NCI-H2081 (cell line): ENCODE measurements around the gene DAGLA.
A peak's percentile ranks its signal among the peaks of the same experiment; 100 is the strongest.

Source experiments
- DNase-seq, 2 experiments: peaks; one replicate each; lab custom pipeline; 2025; lab: John Stamatoyannopoulos, UW

The DAGLA gene

DNA sequence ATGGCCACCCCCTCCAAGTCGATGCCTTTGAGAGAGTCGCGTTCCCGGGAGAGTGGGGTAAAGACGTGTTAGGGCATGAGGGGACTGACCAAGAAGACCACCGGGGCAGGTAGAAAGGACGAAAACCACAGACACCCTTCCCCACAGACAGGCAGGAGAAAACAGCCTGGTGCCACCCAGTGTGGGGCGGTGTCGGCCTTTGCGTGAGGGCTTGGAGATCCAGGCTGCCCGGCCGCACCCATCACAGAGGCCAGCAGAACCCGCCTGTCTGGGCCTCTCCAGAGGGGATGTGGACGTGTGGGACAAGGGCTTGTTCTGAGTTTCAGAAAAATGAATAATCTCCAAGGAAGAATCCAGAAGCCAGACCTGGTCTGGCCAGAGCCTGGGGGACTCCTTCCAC, 30.8 kb downstream of the DAGLA start:
- DNase-seq, result no peak

DNA sequence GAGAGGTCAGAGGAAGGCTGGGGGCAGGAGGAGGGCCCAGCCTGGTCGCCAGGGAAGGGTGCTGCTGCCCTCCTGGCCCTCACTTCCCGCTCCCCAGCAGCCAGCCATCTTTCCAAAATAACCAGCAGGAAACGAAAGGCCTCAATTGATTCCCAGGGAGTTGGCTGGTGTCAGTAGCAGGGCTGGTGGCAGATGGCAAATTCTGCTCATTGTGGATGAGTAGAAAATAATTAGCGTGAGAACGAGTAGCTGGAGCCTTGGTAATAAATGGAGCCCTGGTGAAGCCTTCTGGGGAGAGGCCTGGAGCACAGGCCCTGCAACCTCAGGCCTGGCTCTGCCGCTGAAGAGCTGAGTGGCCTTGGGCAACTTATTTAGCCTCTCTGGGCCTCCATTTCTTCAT, 31.3 kb downstream of the DAGLA start:
- peak; percentile 78 to 93 for DNase-seq

DNA sequence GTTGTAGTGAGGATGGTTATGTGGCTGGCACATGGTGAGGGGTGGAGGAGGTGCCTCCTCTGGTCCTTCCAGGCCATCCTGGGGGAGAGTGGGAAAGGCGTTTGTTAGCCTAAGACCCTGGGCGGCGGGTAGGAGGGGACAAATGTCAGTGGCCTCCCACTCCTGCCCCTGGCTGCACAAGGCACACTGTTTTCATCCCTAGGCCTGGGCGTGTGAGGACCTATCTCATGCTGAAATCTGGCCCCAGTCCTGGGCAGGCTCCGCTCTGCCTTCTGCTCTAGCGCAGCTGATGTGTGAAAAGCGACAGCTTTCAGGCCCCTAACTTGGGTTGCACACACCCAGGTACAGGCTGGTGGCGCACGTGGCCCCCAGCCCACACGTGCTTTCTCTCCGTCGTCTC, 32.1 kb downstream of the DAGLA start:
- no peak for DNase-seq

DNA sequence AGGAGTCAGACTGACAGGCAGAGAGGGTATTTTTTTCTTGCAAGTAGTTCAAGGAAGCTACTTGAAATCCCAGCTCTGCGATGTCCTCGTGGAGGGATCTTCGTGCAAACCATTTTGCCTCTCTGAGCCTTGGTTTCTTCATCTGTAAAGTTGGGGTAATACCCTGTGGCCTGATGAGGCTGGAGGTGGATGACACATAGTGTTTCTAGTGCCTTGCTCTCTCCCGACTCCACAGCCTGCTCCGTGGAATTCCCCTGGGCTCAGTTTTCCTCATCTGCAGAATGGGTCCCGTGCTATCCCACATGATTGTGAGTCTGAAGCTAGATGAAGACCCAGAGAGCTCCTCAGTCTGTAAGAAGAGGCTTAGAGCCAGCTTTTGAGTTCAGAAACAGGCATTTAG, 32.7 kb downstream of the DAGLA start:
- no peak for DNase-seq

DNA sequence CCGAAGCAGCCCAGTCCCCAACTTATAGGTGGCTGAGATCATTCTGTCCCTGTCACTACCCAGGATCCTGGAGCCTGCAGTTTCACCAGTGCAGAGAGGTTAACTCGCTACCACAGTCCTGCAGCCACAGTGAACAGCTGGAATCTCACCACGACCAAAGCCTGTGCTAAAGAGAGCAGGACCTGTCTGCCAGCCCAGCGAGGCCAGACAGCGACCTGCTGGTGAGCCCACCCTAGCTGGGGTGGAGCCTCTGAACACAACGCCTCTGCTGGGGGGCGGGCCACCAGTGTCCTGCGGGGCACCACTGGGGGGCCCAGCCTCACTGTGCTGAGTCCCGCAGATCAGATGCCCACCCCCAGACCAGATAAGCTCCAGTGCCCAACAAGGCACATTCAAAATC, 33.3 kb downstream of the DAGLA start:
- no peak for DNase-seq

DNA sequence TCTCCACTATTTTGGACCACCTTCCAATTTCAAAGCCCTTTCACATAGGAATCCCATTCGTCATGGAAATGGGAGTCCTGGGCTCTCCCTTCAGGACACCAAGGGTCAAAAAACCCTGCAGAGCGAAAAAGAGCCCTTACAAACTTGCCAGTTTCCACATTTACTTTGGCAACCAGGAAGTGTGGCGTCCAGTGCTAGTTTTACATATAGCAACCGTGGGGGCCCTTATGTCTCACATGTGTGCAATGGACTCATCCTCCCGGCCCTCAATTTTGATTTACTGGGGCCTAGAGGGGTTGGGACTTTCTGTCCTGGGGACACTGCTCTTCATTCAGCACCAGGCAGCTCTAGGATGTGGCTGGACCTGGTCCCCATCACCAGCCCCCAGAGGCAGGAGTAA, 33.7 kb downstream of the DAGLA start:
- no peak for DNase-seq

DNA sequence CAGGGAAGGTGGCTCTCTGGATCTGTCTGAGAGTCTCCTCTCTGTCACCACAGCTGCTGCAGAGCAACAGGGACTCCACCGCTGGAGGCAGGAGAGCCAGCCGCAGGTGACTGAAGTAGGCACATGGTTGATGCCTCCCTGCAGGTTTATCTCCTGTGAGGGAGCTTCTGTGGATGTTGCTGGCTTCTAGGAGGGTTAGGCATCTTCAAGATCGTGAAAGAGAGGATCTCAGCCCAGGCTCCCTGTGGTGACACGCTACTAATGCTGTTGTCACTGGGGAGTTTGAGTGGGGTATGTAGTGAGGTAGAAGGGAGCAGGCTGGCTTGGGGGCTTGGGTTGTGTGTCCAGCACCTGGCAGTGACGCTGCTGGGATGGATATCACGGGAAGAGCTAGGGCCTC, 34.1 kb downstream of the DAGLA start:
- no peak for DNase-seq

DNA sequence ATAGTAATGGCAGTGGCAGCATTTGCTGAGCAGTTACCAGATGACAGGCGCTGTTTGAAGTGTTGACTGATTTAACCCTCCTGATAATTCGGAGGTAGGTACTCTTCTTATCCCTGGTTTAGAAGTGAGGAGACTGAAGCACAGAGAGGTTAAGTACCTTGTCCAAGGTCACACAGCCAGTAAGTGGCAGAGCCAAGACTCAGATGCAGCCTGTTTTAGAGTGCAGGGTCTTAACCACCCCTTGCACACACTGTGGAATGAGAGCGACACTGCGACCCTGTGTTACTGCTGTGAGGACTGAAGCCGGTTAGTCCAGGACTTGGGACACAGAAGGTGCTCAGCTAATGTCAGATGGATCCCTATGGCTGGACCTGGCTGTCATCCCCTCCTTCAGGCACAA, 34.7 kb downstream of the DAGLA start:
- no peak for DNase-seq

DNA sequence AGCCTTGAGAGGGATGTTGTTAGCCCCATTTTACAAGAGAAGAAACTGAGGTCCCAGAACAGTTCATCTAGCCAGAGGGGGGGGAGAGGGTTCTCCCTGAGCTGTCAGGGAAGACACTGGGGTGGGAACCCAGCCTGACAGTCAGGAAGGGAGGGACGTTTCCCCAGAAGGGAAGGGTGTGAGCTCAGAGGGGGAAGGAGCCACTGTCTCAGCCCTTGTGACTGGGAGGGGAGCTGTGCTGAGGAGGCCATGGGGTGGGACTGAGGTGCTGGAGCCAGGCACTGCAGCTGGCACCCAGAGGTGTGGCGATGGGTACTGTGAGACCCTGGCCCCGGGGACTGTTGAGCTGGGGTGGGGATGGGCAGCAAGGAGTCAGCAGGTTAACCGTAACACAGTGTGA, 35.7 kb downstream of the DAGLA start:
- no peak for DNase-seq

DNA sequence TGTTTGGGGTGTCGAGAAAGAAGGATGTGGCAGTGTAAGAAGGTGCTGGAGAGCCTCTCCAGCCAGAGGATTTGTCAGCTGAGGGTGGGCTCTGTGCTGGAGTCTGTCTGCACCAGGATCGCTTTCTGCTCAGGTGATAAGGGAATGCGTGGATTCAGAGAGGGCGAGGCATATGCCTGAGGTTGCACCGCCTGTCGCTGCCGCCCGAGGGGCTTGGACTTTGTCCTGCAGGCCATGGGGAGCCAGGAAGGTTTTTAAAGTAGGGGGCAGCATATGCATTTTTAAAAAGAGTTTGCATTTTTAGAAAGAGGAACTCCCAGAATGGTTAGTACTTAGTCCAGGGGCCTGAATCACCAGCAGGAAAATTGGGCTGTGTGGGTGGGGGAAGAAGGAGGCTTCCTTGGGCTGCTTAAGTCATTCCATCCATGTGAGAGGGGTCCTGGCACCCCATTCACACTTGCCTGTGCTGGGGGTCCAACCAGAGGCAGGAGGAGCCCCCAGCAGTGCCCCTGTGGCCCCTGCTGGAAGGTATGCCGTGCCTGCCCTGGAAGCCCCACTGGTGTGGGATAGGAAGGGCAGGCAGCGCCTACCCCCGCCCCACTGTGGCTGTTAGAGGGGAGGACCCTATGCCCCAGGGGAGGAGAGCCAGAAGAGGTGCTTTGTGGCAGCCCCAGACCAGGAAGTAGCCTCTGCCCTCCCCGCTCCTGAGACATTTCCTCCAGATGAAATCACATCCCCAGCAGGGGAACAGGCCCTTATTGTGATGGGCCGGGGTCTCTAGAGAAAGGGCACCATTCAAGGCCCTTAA, 36.5 kb downstream of the DAGLA start:
- DNase-seq, result no peak

DNA sequence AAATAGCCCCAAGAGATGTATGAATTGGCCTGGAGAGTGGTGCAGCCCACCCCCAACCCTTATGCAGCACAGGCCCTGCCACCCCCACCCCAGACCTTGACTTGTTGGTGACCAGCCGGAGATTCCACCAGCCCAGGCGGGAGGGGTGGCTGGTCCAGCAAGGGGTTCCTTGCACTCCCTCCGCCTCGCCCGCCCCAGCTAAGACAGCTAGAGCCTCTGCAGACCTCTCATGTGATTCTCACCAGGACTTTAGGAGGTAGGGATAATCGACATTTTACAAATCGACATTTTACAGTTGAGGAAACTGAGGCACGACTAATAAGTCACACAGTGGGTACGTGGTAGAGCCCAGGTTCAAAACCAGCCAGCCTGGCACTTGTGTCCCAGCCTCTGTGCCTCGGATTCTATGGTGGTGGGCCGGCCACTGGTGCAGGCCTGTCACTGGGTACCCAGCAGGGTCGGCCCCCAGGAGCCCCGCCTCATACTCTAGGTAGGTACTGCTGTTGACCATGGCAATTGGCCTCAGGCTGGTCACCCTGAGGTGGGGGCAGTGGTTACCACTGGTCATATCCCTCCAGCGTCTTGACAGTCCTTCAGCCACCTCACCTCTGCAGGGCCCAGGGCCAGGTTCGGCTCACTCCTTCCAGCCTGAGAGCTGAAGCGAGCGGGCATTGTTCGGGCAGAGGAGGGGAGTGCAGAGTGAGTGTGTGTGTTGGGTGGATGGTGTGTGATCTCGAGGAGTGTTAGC, 37.3 kb downstream of the DAGLA start:
- DNase-seq, result no peak

DNA sequence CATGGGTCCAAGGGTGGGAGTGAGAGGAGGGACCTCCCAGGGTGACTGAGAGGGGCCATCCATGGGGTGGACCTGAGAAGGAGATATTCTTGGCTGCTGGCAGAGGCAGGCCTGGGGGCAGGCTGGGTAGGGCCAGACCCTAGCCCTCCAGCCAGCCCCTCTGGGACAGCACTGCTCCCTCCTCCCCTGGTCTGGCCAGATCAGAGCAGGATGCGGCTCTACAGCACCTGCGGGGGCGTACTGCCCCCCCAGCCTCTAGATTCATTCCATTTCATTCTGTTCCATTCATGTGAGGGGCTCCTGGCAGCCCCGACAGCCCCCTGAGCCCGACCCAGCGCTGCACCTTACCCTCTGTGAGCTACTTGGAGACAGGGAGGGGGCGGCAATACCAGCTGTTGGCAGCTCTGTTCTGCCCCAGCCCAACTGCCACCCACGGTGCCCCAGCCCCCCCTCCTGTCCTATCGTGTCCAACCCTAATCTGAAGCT, 37.9 kb downstream of the DAGLA start:
- DNase-seq, result no peak

DNA sequence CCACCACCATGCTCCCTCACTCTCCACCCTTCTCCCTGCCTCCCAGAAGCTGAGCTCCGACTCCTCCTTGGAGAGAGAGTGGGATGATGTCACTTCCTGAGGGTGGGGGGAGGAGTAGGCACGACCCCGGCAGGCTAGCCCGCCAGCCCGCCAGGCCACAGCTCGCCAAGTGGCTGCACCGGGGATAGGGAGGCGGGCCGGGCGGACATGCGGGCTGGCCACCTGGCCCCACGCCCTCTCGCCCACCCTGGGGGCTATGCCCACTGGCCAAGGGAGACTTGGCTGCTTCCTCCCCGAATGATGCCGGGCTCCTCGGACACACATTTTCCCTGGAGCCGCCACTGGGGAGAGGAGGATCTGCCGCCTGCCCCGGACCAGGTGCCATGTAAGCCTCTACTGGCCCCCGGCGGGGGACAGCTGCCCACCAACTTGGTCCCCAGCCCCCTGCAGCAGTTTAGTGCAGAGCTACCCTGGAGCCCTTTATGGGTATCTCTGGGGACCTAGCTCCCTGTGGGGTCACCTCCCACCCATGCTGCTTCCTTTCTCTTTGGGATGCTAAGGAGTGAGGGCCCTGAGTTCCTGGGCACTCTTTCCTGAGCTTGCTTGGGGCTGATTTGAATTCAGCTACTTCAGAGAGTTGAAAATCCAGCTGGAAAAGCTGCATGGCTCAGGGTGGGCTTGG, 38.6 kb downstream of the DAGLA start:
- no peak for DNase-seq

DNA sequence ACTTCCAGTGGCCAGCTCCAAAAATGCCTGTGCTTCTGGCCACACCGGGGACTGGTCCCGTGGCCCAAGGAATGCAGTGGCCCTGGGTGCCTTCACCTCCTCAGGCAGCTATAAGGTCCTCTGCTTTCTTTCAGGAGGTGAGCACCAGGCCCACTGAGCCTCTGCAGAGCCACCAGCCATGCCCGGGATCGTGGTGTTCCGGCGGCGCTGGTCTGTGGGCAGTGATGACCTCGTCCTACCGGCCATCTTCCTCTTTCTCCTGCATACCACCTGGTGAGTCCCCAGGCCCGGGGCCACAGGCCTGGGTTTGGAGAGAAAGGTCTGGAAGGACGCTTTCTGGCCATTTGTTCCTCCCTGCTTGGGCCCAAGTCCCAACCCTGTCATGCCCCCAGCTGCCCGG, 39.8 kb downstream of the DAGLA start:
- no peak for DNase-seq

DNA sequence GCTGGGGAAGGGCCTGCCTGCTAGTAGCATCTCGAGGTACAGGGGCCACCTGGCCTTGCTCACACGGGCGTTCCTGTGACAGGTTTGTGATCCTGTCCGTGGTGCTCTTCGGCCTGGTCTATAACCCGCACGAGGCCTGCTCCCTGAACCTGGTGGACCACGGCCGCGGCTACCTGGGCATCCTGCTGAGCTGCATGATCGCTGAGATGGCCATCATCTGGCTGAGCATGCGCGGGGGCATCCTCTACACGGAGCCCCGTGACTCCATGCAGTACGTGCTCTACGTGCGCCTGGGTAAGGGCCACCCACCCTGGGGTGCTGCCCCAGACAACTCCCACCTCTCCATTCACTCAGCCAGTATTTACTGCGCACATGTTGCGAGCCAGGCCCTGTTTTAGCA, 40.4 kb downstream of the DAGLA start:
- DNase-seq, result no peak

DNA sequence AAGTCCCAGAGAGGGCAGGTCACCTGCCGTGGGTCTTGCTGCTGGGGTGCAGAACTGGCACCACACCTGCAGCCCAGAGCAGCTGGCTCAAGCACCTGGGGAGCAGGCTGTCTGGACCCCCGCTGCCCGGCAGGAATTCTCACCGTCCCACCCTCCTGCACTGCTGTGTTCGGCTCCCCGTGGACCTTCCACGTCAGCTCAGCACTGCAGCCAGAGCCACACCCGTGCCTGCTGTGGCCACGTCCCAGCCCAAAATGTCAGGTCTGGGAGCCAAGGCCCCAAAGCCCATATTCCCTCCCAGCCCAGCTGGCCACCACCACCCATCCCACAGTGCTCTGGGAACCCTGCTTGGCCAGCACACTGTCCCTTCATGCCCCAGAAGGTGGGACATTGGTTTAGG, 44.2 kb downstream of the DAGLA start:
- DNase-seq, result no peak

DNA sequence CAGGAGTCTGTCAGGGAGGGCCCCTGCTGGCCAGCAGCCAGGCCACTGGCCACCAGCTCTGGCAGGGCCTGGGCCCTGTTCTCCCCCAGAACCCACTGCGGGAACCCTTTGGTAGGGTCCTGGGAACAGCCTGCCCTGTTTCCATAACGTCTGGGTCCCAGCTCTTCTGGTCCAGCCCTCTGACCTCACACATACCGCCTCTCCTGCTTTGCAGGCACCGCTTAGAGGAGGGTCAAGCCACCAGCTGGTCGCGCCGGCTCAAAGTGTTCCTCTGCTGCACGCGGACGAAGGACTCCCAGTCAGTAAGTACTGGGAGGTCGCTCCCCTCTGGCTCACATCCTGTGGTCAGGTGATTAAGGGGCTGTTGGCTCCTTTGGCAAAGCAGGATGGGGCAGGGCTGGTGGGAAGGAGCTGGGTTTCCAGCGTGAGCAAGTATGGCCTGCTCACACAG, 45.6 kb downstream of the DAGLA start:
- DNase-seq, result no peak

DNA sequence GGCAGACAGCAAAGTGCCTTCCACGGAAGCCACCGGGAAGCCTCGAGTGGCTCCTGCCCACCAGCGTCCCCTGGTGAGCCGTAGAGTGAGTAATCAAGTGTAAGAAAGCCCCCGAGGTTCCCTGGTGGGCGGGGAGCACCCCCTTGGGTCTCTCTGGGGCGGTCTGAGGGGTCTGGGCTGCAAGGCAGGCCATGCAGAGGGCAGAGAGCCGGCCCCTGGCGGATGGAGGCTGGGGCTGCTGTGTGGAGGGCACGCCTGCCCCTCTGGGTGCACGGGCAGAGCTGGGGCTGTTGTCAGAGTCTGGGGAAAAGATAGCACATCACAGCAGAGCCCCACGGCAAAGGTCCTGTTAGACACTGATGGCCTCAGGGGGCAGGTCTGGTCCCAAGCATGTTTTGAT, 46.6 kb downstream of the DAGLA start:
- DNase-seq, result no peak

DNA sequence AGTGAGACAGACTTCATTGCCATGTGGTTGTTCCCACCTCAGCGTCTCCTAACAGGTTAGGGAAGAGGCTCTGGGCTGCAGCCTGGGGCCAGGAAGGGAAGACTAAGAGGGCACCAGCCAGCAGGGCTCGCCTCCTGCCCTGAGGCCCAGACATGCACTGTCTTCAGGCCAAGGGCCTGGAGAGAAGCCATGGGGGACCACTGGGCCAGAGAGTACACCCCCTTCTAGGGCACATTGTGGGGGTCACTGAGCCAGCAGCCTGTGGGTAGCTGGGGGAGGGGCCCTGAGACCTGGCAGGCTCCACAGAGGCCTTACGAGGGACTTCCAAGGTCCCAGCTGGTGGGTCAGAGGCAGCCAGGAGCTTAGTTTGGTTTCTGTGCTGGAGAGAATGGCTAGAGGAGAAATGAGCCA, 47.2 kb downstream of the DAGLA start:
- no peak for DNase-seq

DNA sequence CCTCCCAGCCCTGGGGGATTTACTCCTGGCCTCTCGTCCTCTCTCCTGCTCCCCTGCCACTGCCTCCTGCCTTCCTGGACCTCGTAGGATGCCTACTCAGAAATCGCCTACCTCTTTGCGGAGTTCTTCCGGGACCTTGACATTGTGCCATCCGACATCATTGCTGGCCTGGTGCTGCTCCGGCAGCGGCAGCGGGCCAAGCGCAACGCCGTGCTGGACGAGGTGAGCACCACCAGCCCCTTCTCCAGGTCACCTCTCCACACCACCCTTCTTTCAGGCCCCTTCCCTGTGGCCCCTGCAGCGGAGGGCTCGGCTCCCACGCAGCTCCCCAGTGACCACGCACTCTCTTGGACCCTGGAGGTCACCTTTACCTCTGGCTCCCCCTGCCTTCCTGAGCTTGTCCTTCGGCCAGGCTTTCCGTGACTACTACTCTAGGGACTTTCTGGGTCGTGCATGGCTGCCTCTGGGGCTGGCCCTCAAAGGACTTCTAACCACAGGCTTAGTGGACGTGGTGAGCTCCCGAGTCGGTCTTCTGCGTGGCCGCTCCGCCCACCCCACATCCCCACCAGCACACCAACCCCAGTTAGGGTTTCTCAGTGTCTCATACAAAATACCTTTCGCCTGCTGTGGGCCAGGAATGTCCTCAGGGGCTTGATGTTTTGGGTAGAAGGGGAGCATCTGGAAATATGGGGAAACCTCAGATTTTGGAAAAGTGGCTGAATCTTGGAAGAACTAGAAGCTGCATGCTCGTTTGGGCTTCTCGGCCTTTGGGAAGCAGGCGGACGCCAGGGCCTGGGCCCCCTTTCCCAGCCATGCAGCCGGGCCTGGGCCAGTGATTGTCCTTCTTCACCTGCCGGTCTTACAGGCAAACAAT, 48.1 kb downstream of the DAGLA start:
- no peak for DNase-seq

DNA sequence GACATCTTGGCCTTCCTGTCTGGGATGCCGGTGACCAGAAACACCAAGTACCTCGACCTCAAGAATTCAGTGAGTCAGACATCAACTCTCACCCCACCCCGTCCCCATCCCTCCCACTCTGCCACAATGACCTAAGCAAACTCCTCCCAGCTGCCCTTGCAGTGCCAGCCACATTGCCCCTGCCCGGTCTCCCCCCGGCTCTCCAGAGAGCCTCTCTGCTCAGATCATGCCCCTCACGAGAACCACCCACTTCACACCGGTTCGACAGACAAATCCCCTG, 48.7 kb downstream of the DAGLA start:
- DNase-seq, result no peak
